ENCODE measurements around the gene P2RX5.

- TF ChIP-seq YY1 (IDR thresholded peaks at IDR 0.05; ENCODE audit: insufficient read depth, insufficient read length) (no peak), SUZ12 (IDR thresholded peaks at IDR 0.05; ENCODE audit: extremely low read depth, insufficient read depth, insufficient read length) (no peak), ZNF274 (IDR thresholded peaks at IDR 0.05; ENCODE audit: low read depth, low read length) (no peak)
These were observed 63.7 kb downstream of the P2RX5 start for GRCh38 chr17:3632287-3632686.
